WTC11 (cell line): ENCODE measurements around the gene GATD1. TPM values are rescaled to one million over a fixed set of nuclear protein-coding genes. Genes with fewer than 3 reads are reported as not detected.

ENCODE experiments used
- AFF4 ChIP-seq: sonication (generic); formaldehyde crosslinking; IDR thresholded peaks from 2 replicates; pipeline ENCODE4 v1.8.1; 2023; ENCODE audit warnings: mild to moderate bottlenecking, missing genetic modification reagents, borderline replicate concordance
- AR ChIP-seq: fragments of 250-450 bp; sonication (Bioruptor Pico); IDR thresholded peaks from 2 replicates; pipeline ENCODE4 v1.9.0; 2021; ENCODE audit warnings: mild to moderate bottlenecking
- CREM ChIP-seq: sonication (generic); formaldehyde crosslinking; IDR thresholded peaks from 2 replicates; pipeline ENCODE4 v1.8.1; 2022; ENCODE audit warnings: mild to moderate bottlenecking, missing genetic modification reagents, moderate library complexity
- E2F4 ChIP-seq: sonication (generic); formaldehyde crosslinking; IDR thresholded peaks from 2 replicates; pipeline ENCODE4 v1.8.1; 2022; ENCODE audit warnings: low read depth, mild to moderate bottlenecking, moderate library complexity, missing genetic modification reagents, borderline replicate concordance
- FOXP4 ChIP-seq: sonication (generic); formaldehyde crosslinking; IDR thresholded peaks from 2 replicates; pipeline ENCODE4 v1.8.0; 2022; ENCODE audit warnings: mild to moderate bottlenecking, missing genetic modification reagents
- GRHL2 ChIP-seq: fragments of 250-450 bp; sonication (Bioruptor Pico); IDR thresholded peaks from 2 replicates; pipeline ENCODE4 v1.8.0; 2022; ENCODE audit warnings: mild to moderate bottlenecking, moderate library complexity; ENCODE audit not compliant: insufficient replicate concordance, severe bottlenecking
- GTF2I ChIP-seq: fragments of 250-450 bp; sonication (Bioruptor Pico); conservative IDR thresholded peaks from 2 replicates; pipeline ENCODE4 v1.4.0; 2021; ENCODE audit warnings: mild to moderate bottlenecking
- HMGA2 ChIP-seq: fragments of 250-450 bp; sonication (Bioruptor Pico); IDR thresholded peaks from 2 replicates; pipeline ENCODE4 v1.4.0; 2021; ENCODE audit warnings: mild to moderate bottlenecking, moderate library complexity
- IRF1 ChIP-seq: sonication (generic); formaldehyde crosslinking; IDR thresholded peaks from 2 replicates; pipeline ENCODE4 v1.8.0; 2023; ENCODE audit warnings: missing genetic modification reagents
- JAZF1 ChIP-seq: fragments of 250-450 bp; sonication (Bioruptor Pico); IDR thresholded peaks from 2 replicates; pipeline ENCODE4 v1.9.0; 2021; ENCODE audit warnings: moderate library complexity, mild to moderate bottlenecking, inconsistent platforms
- JUN ChIP-seq: sonication (generic); formaldehyde crosslinking; IDR thresholded peaks from 2 replicates; pipeline ENCODE4 v1.8.0; 2023; ENCODE audit warnings: mild to moderate bottlenecking, missing genetic modification reagents
- NFYB ChIP-seq: sonication (generic); formaldehyde crosslinking; conservative IDR thresholded peaks from 2 replicates; pipeline ENCODE4 v1.8.0; 2022; ENCODE audit warnings: low read depth, missing genetic modification reagents
- NR2C2 ChIP-seq: sonication (generic); formaldehyde crosslinking; IDR thresholded peaks from 2 replicates; pipeline ENCODE4 v1.8.0; 2022; ENCODE audit warnings: mild to moderate bottlenecking, missing genetic modification reagents
- OVOL2 ChIP-seq: fragments of 250-450 bp; sonication (Bioruptor Pico); IDR thresholded peaks from 2 replicates; pipeline ENCODE4 v1.9.0; 2021; ENCODE audit warnings: mild to moderate bottlenecking, borderline replicate concordance
- RELA ChIP-seq: sonication (generic); formaldehyde crosslinking; IDR thresholded peaks from 2 replicates; pipeline ENCODE4 v1.8.1; 2022; ENCODE audit warnings: missing genetic modification reagents, mild to moderate bottlenecking, borderline replicate concordance
- RORB ChIP-seq: fragments of 250-450 bp; sonication (Bioruptor Pico); IDR thresholded peaks from 2 replicates; pipeline ENCODE4 v1.9.0; 2021; ENCODE audit warnings: mild to moderate bottlenecking
- SMAD4 ChIP-seq: sonication (generic); formaldehyde crosslinking; IDR thresholded peaks from 2 replicates; pipeline ENCODE4 v1.8.0; 2022; ENCODE audit warnings: mild to moderate bottlenecking, missing genetic modification reagents
- TCF7 ChIP-seq: sonication (generic); formaldehyde crosslinking; IDR thresholded peaks from 2 replicates; pipeline ENCODE4 v1.8.0; 2022; ENCODE audit warnings: mild to moderate bottlenecking, low read depth, missing genetic modification reagents, moderate library complexity
- TP53 ChIP-seq: sonication (generic); formaldehyde crosslinking; IDR thresholded peaks from 2 replicates; pipeline ENCODE4 v1.8.1; 2023; ENCODE audit warnings: mild to moderate bottlenecking, missing genetic modification reagents
- USF2 ChIP-seq: sonication (generic); formaldehyde crosslinking; IDR thresholded peaks from 2 replicates; pipeline ENCODE4 v1.8.1; 2023; ENCODE audit warnings: mild to moderate bottlenecking, missing genetic modification reagents, moderate library complexity
- ZNF219 ChIP-seq: sonication (generic); formaldehyde crosslinking; IDR thresholded peaks from 2 replicates; pipeline ENCODE4 v1.8.0; 2023; ENCODE audit warnings: missing genetic modification reagents, mild to moderate bottlenecking, borderline replicate concordance
- ZNF263 ChIP-seq: sonication (generic); formaldehyde crosslinking; IDR thresholded peaks from 2 replicates; pipeline ENCODE4 v1.8.1; 2022; ENCODE audit warnings: low read depth, mild to moderate bottlenecking, moderate library complexity, missing genetic modification reagents
- ZNF317 ChIP-seq: sonication (generic); formaldehyde crosslinking; IDR thresholded peaks from 2 replicates; pipeline ENCODE4 v1.8.1; 2023; ENCODE audit warnings: low read depth, mild to moderate bottlenecking, moderate library complexity, missing genetic modification reagents, borderline replicate concordance
- ZNF416 ChIP-seq: fragments of 250-450 bp; sonication (Bioruptor Pico); IDR thresholded peaks from 2 replicates; pipeline ENCODE4 v1.9.0; 2021; ENCODE audit warnings: mild to moderate bottlenecking, inconsistent platforms
- ZNF423 ChIP-seq: fragments of 250-450 bp; sonication (Bioruptor Pico); IDR thresholded peaks from 2 replicates; pipeline ENCODE4 v2.1.2; 2022; ENCODE audit warnings: mild to moderate bottlenecking, moderate library complexity
- ZNF512 ChIP-seq: sonication (generic); formaldehyde crosslinking; IDR thresholded peaks from 2 replicates; pipeline ENCODE4 v1.8.1; 2022; ENCODE audit warnings: missing genetic modification reagents, borderline replicate concordance
- total RNA-seq: library from RNA; stranded (reverse); gene quantifications from 3 replicates; pipeline ENCODE4 v1.2.3, GENCODE V29; 2021

GATD1 gene
- total RNA-seq, 1 experiment from 2014 or later: 87.6 TPM

- TF ChIP-seq CREM (CRISPR knock-in tag) (no peak), RORB (CRISPR knock-in tag) (no peak), GTF2I (no peak), SMAD4 (CRISPR knock-in tag) (no peak), FOXP4 (CRISPR knock-in tag) (no peak), HMGA2 (no peak), AR (no peak), NFYB (CRISPR knock-in tag) (no peak), ZNF263 (CRISPR knock-in tag) (no peak), ZNF423 (CRISPR knock-in tag) (peak; percentile 60; the same call in 1 of the 2 replicates), E2F4 (CRISPR knock-in tag) (no peak), GRHL2 (CRISPR knock-in tag) (no peak), JUN (no peak), IRF1 (CRISPR knock-in tag) (no peak), TP53 (CRISPR knock-in tag) (no peak), JAZF1 (CRISPR knock-in tag) (no peak), ZNF416 (CRISPR knock-in tag) (no peak), ZNF317 (CRISPR knock-in tag) (no peak), RELA (CRISPR knock-in tag) (0 out of 2 replicates have a peak, but pooled peaks have one; percentile 20), ZNF512 (CRISPR knock-in tag) (no peak), AFF4 (CRISPR knock-in tag) (no peak), USF2 (no peak), OVOL2 (CRISPR knock-in tag) (no peak), NR2C2 (CRISPR knock-in tag) (no peak), TCF7 (CRISPR knock-in tag) (no peak), ZNF219 (CRISPR knock-in tag) (no peak)
Measured at GRCh38 chr11:797296-798092, 20.2 kb upstream of the GATD1 start (continued).
